GM12873 (cell line): ENCODE measurements around the gene CLCN7.

ENCODE experiments used
- CTCF ChIP-seq: IDR thresholded peaks from 2 replicates; pipeline ENCODE4 v1.5.1; 2012; ENCODE audit warnings: low read depth, mild to moderate bottlenecking, moderate library complexity, low read length, control low read depth; ENCODE audit not compliant: insufficient read depth; ENCODE audit errors: missing control alignments

CLCN7 gene

GRCh38 chr16:1395444-1396031 lies 79.3 kb downstream of the CLCN7 start:
- no peak for TF ChIP-seq CTCF
